ENCODE measurements around the gene DNAJC7.

DNAJC7 gene

DNA sequence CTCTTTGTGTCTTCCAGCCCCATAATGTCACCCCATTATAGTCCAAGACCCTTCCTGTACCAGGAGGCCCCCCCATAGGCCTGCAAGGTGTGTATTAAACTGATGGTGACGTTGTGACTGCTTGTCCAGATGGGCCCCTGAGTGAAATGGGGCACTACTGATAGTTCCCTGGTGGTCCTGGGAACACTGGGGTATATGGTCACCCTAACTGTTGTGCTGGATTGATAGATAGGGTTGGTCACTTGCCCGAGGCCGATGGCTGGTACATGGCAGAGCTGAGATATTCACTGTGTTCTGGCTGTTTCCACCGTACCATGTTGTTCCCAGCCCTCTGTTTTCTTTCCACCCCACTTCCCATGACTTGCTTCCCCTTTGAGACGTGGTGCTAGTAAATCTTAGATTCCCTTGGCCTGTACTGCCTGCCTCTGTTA is 46.3 kb downstream of the DNAJC7 start:
- TF ChIP-seq, protein P1, sequence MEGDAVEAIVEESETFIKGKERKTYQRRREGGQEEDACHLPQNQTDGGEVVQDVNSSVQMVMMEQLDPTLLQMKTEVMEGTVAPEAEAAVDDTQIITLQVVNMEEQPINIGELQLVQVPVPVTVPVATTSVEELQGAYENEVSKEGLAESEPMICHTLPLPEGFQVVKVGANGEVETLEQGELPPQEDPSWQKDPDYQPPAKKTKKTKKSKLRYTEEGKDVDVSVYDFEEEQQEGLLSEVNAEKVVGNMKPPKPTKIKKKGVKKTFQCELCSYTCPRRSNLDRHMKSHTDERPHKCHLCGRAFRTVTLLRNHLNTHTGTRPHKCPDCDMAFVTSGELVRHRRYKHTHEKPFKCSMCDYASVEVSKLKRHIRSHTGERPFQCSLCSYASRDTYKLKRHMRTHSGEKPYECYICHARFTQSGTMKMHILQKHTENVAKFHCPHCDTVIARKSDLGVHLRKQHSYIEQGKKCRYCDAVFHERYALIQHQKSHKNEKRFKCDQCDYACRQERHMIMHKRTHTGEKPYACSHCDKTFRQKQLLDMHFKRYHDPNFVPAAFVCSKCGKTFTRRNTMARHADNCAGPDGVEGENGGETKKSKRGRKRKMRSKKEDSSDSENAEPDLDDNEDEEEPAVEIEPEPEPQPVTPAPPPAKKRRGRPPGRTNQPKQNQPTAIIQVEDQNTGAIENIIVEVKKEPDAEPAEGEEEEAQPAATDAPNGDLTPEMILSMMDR (IDR thresholded peaks at IDR 0.05; ENCODE audit: borderline replicate concordance, insufficient read depth, low read depth, low read length) = no peak
- no peak overlapping the region for H3K4me3 ChIP-seq (ENCODE audit: low read depth, low read length)

DNA sequence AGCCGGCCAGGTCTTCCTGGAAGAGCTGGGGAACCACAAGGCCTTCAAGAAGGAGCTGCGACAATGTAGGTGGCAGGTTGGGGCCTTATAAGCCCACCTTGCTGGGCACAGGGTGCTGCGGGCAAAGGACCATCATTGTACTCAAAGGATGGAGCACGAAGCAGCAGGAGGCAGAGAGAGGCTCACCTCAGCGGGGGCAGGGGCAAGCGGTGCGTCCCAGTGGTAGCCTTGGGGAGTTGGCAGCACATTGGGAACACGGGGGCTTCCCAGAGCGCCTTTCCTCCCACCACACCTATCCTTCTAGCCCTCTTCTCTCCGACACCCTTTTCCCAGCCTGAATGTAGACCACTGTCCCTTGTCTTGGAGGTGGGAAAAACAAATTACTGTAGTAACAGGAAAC is 48.6 kb downstream of the DNAJC7 start:
- TF ChIP-seq, protein P1 (IDR thresholded peaks at IDR 0.05; ENCODE audit: borderline replicate concordance, insufficient read depth, low read depth, low read length) = no peak
- no peak overlapping the region for H3K4me3 ChIP-seq (ENCODE audit: low read depth, low read length)

DNA sequence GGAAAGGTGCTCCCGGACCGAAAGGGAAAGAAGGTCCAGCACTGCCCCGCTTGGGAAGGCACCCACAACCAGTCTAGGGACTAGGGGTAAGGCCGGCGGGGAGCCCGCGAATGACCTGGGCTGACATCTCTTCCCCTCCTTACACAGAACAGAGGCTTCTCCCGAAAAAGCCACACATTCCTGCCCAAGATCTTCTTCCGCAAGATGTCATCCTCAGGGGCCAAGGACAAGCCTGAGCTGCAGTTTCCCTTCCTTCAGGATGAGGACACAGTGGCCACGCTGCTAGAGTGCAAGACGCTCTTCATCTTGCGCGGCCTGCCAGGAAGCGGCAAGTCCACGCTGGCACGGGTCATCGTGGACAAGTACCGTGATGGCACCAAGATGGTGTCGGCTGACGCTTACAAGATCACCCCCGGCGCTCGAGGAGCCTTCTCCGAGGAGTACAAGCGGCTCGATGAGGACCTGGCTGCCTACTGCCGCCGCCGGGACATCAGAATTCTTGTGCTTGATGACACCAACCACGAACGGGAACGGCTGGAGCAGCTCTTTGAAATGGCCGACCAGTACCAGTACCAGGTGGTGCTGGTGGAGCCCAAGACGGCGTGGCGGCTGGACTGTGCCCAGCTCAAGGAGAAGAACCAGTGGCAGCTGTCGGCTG is 49.2 kb downstream of the DNAJC7 start:
- TF ChIP-seq, protein P1 (IDR thresholded peaks at IDR 0.05; ENCODE audit: borderline replicate concordance, insufficient read depth, low read depth, low read length) = no peak
- no peak overlapping the region for H3K4me3 ChIP-seq (ENCODE audit: low read depth, low read length)

DNA sequence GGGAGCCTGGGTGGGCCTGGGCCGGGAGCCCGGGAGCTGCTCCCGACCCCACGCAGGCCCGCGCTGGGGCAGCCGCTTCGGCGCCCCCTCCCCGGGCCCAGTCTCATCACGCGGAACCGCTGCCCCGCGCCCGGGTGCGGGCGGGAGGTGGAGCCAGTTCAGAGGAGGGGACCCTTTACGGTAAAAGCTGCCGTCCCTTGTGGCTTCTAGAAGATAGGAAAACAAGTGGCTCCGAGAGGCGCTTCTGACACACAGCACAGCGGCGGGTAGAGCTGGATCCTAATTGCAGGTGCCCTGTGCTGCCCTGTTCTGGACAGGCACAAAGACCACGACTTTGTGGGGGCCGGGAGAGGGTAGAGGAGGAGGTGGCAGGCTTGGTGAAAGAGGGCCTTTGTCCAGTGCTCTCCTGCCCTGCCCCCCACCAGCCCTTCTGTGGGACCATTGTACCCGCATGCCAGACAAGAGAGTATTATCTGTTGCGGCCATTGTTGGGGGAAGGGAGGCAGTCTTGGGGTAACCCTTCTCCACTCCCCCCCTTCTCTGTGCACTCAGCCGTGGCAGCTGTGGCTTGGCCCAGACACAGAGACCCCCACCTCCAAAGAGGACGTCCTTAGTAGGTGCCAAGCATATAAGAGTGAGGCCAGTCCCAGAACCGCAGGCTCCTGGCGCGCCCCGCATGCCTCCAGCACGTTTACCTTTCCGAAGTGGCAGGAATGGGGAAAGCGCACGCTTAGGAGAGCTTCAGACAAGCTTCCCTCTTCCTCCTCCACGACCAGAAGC is 49.9 kb downstream of the DNAJC7 start:
- TF ChIP-seq, protein P1 (IDR thresholded peaks at IDR 0.05; ENCODE audit: borderline replicate concordance, insufficient read depth, low read depth, low read length) = no peak
- H3K4me3 ChIP-seq (ENCODE audit: low read depth, low read length) = peak overlapping the region; percentile 83

DNA sequence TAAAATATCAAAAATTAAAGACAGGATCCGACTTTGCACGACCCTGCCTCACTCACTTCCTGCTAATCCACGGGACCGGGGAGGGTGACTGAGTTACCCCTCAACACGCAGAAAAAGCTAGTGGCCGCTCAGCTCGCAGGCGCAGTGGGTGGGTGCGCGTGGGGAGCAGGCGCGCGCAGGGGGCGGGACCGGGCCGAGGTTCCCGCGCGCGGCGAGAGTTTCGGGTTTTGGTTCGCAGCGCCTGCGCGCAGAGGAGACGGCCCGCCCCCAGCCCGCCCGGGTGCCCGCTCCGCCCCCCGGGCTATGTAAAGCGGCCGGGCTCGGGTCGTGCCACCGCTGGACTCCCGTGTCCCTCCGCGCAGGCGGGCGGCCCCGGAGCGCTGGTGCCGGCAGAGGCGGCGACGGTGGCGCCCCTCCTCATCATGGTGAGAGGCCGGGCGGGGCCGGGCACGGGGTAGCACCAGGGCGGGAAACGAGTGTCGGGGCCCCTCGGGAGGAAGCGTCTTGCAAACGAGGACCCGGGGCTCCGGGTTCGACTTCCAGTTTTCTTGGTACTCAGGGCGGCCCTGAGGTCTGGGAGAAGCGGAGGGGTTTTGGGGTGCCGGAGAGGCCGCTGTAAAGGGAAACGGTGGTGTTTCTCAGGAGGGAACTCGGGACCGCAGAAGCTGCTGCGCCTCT is 50.6 kb downstream of the DNAJC7 start, which contains the start of gene CNP:
CNP (plus strand) TSS at position 333 of the 678 bp plus-strand sequence; CDS start at position 423, 90 bp downstream.
- H3K4me3 ChIP-seq (ENCODE audit: low read depth, low read length) = peak within 1 kb of the TSS; percentile 83
- TF ChIP-seq, protein P1 (IDR thresholded peaks at IDR 0.05; ENCODE audit: borderline replicate concordance, insufficient read depth, low read depth, low read length) = no peak

DNA sequence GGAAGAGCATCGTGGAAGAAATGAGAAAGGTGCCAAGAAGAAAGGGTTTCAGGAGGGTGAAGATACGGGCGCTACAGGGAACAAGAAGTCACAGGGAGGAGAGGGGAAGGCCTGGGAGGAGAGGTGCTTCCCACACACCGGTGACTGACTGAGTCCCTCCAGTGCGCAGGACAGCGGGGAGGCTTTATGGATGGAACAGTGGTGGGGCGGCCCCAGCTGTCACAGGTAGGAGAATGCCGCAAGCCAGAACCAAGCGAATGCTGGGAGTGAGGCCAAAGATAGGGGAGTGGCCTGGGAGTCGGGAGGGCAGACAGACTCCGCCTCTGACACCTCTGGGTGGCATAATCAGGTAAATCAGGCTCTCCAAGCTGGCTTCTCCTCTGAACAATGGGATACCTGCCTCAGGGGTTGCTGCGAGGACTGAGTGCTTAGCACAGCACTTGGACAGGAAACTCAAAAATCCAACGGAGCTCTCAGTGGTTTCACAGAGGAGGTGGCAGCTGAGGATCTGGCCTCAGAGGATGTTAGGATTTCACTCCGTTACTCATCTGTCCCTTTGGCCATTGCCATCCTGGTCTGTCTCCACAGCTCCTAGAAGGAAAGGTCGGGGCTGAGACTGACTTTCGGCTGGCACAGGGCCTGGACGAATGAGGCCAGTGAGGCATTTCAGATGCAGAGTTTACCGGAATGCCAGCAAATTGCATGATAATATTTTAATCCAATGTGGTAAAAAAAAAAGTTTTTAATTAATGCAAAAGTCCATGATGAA is 51.4 kb downstream of the DNAJC7 start:
- H3K4me3 ChIP-seq (ENCODE audit: low read depth, low read length) = peak overlapping the region; percentile 38
- TF ChIP-seq, protein P1 (IDR thresholded peaks at IDR 0.05; ENCODE audit: borderline replicate concordance, insufficient read depth, low read depth, low read length) = no peak
